HUES64 (cell line): ENCODE measurements around the gene WT1.

Experiments
- H3K27ac ChIP-seq: 2 replicates; pipeline ENCODE4 v1.7.0; 2013; ENCODE audit warnings: low read depth, low read length, inconsistent platforms
- H3K27me3 ChIP-seq: 2 replicates; pipeline ENCODE4 v1.6.1; 2013; ENCODE audit warnings: mild to moderate bottlenecking, low read length; ENCODE audit not compliant: insufficient read depth
- H3K36me3 ChIP-seq: 2 replicates; pipeline ENCODE4 v1.6.1; 2013; ENCODE audit warnings: mild to moderate bottlenecking, low read length; ENCODE audit not compliant: insufficient read depth
- H3K4me1 ChIP-seq: 2 replicates; pipeline ENCODE4 v1.6.1; 2013; ENCODE audit warnings: mild to moderate bottlenecking, low read length, moderate library complexity; ENCODE audit not compliant: insufficient read depth
- H3K4me3 ChIP-seq: 2 replicates; pipeline ENCODE4 v1.5.1; 2013; ENCODE audit warnings: mild to moderate bottlenecking, low read length, moderate library complexity
- H3K9ac ChIP-seq: 2 replicates; pipeline ENCODE4 v1.6.1; 2013; ENCODE audit warnings: mild to moderate bottlenecking, low read depth, low read length
- H3K9me3 ChIP-seq: 2 replicates; pipeline ENCODE4 v1.6.1; 2013; ENCODE audit warnings: low read depth, low read length; ENCODE audit not compliant: insufficient read depth
- WGBS: fragments of 150-250, 120-280 bp; methylation state at CpG from one replicate; pipeline ENCODE4 v1.1.7; 2013; ENCODE audit warnings: missing lambda C conversion rate; 5-methylcytosine and 5-hydroxymethylcytosine counted together

Gene WT1

GRCh38 chr11:32348502-32348901 lies 86.8 kb downstream of the WT1 start:
- no peaks in the 10 kb centered on the region for H3K9me3 ChIP-seq
- H3K9ac ChIP-seq = no peak overlapping the region
- 0 out of 2 replicates have a peak, but pooled peaks cover 3% of the 10 kb centered on the region for H3K27me3 ChIP-seq
- no CpG with 5 or more reads among the region's 1 CpG for WGBS
- H3K27ac ChIP-seq = no peak overlapping the region
- no peaks in the 10 kb centered on the region for H3K36me3 ChIP-seq
- no peak overlapping the region for H3K4me3 ChIP-seq
- no peaks in the 10 kb centered on the region for H3K4me1 ChIP-seq

GRCh38 chr11:32344946-32345345 lies 90.4 kb downstream of the WT1 start:
- 92% methylated on average over 5 of the region's 5 CpGs for WGBS
- H3K9ac ChIP-seq = no peak overlapping the region
- H3K9me3 ChIP-seq = no peaks in the 10 kb centered on the region
- no peak overlapping the region for H3K27ac ChIP-seq
- no peaks in the 10 kb centered on the region for H3K36me3 ChIP-seq
- 0 out of 2 replicates have a peak, but pooled peaks cover 3% of the 10 kb centered on the region for H3K27me3 ChIP-seq
- no peak overlapping the region for H3K4me3 ChIP-seq
- no peaks in the 10 kb centered on the region for H3K4me1 ChIP-seq

- Histone ChIP-seq H3K4me3 (no peak overlapping the region), H3K36me3 (no peaks in the 10 kb centered on the region), H3K27ac (no peak overlapping the region), H3K9ac (no peak overlapping the region), H3K4me1 (no peaks in the 10 kb centered on the region), H3K27me3 (0 out of 2 replicates have a peak, but pooled peaks cover 3% of the 10 kb centered on the region), H3K9me3 (no peaks in the 10 kb centered on the region)
- 90% methylated on average over 3 of the region's 3 CpGs for WGBS
These were observed 91.9 kb downstream of the WT1 start for GRCh38 chr11:32343325-32344008.

GRCh38 chr11:32341620-32342613 lies 93.4 kb downstream of the WT1 start:
- 93% methylated on average over 10 of the region's 10 CpGs for WGBS
- Histone ChIP-seq H3K27ac (no peak overlapping the region), H3K9ac (no peak overlapping the region), H3K4me3 (no peak overlapping the region), H3K4me1 (no peaks in the 10 kb centered on the region), H3K36me3 (no peaks in the 10 kb centered on the region), H3K27me3 (0 out of 2 replicates have a peak, but pooled peaks cover 3% of the 10 kb centered on the region), H3K9me3 (no peaks in the 10 kb centered on the region)

- H3K9ac ChIP-seq = no peak overlapping the region
- no peak overlapping the region for H3K4me3 ChIP-seq
- H3K27me3 ChIP-seq = 0 out of 2 replicates have a peak, but pooled peaks cover under 1% of the 10 kb centered on the region
- no CpG with 5 or more reads among the region's 3 CpGs for WGBS
- peaks cover 3% of the 10 kb centered on the region for H3K9me3 ChIP-seq
- H3K27ac ChIP-seq = no peak overlapping the region
- no peaks in the 10 kb centered on the region for H3K4me1 ChIP-seq
- no peaks in the 10 kb centered on the region for H3K36me3 ChIP-seq
These were observed 95.2 kb downstream of the WT1 start for GRCh38 chr11:32340181-32340580.
